Brain microvascular endothelial cell (primary cell): ENCODE measurements around the gene ZNF536.

ENCODE experiments used
- DNase-seq: peaks from one replicate; pipeline ENCODE4 v3.0.0-alpha.2; 2020
- H3K27ac ChIP-seq: fragments of 250-450 bp; sonication (Bioruptor Pico); 2 replicates; pipeline ENCODE4 v1.5.1; 2020; ENCODE audit warnings: mild to moderate bottlenecking, moderate library complexity
- H3K27me3 ChIP-seq: fragments of 250-450 bp; sonication (Bioruptor Pico); replicated peaks from 2 replicates; pipeline ENCODE4 v1.5.1; 2020; ENCODE audit warnings: mild to moderate bottlenecking
- H3K36me3 ChIP-seq: fragments of 250-450 bp; sonication (Bioruptor Pico); replicated peaks from 2 replicates; pipeline ENCODE4 v1.5.1; 2020; ENCODE audit warnings: mild to moderate bottlenecking
- H3K4me3 ChIP-seq: 2 replicates; pipeline ENCODE4 v1.5.1; 2011; ENCODE audit warnings: low read depth, mild to moderate bottlenecking, control low read depth, low read length, moderate library complexity
- CTCF ChIP-seq: IDR thresholded peaks from 2 replicates; pipeline ENCODE4 v1.5.1; 2011; ENCODE audit warnings: low read depth, mild to moderate bottlenecking, moderate library complexity, low read length, control low read depth, inconsistent platforms; ENCODE audit errors: missing control alignments
- in situ Hi-C: cut with HindIII; loops from 2 replicates; pipeline ENCODE4 v1.10.0; 2017; ENCODE audit warnings: low sequenced_read_pairs, low pct_ligation_motif_present

Gene ZNF536

GRCh38 chr19:30473334-30473867, 101.2 kb downstream of the ZNF536 start:
- no peaks in the 10 kb centered on the region for H3K36me3 ChIP-seq
- no peak overlapping the region for H3K4me3 ChIP-seq
- no peaks in the 10 kb centered on the region for H3K27me3 ChIP-seq
- no peak overlapping the region for H3K27ac ChIP-seq
- in situ Hi-C loops = no loop called here
- no peak for DNase-seq
- no peak for TF ChIP-seq CTCF

- H3K36me3 ChIP-seq = no peaks in the 10 kb centered on the region
- no peak overlapping the region for H3K27ac ChIP-seq
- no peaks in the 10 kb centered on the region for H3K27me3 ChIP-seq
- no peak for DNase-seq
- no peak overlapping the region for H3K4me3 ChIP-seq
- in situ Hi-C loops = no loop called here
- no peak for TF ChIP-seq CTCF
These were observed 104.8 kb downstream of the ZNF536 start for GRCh38 chr19:30476997-30477396.

GRCh38 chr19:30479231-30479630, 107.0 kb downstream of the ZNF536 start:
- TF ChIP-seq CTCF = no peak
- Histone ChIP-seq H3K27ac (no peak overlapping the region), H3K27me3 (no peaks in the 10 kb centered on the region), H3K4me3 (no peak overlapping the region), H3K36me3 (no peaks in the 10 kb centered on the region)
- no peak for DNase-seq
- in situ Hi-C loops = no loop called here

- no peak overlapping the region for H3K4me3 ChIP-seq
- no peak for TF ChIP-seq CTCF
- H3K36me3 ChIP-seq = no peaks in the 10 kb centered on the region
- DNase-seq = no peak
- no peaks in the 10 kb centered on the region for H3K27me3 ChIP-seq
- H3K27ac ChIP-seq = no peak overlapping the region
- in situ Hi-C loops = no loop called here
These were observed 107.9 kb downstream of the ZNF536 start for GRCh38 chr19:30480097-30480496.

GRCh38 chr19:30481063-30481462, 108.9 kb downstream of the ZNF536 start:
- Histone ChIP-seq H3K4me3 (no peak overlapping the region), H3K36me3 (no peaks in the 10 kb centered on the region), H3K27ac (no peak overlapping the region), H3K27me3 (no peaks in the 10 kb centered on the region)
- no peak for DNase-seq
- TF ChIP-seq CTCF = no peak
- in situ Hi-C loops = no loop called here

- Histone ChIP-seq H3K4me3 (no peak overlapping the region), H3K27me3 (no peaks in the 10 kb centered on the region), H3K27ac (no peak overlapping the region), H3K36me3 (no peaks in the 10 kb centered on the region)
- TF ChIP-seq CTCF = no peak
- no peak for DNase-seq
- in situ Hi-C loops = no loop called here
These were observed 109.6 kb downstream of the ZNF536 start for GRCh38 chr19:30481823-30482222.
